ENCODE results near the gene ZNF548.
A peak's percentile ranks its signal among the peaks of the same experiment; 100 is the strongest.

ZNF548 gene

DNA sequence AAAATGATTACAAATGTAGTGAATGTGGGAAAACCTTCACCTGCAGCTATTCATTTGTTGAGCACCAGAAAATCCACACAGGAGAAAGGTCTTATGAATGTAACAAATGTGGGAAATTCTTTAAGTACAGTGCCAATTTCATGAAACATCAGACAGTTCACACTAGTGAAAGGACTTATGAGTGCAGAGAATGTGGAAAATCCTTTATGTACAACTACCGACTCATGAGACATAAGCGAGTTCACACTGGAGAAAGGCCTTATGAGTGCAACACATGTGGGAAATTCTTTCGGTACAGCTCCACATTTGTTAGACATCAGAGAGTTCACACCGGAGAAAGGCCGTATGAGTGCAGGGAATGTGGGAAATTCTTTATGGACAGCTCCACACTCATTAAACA is 9.2 kb downstream of the ZNF548 start:
- DNase-seq (ENCODE audit: low spot score), result no peak

- DNase-seq (ENCODE audit: low spot score), result no peak
Observed at GRCh38 chr19:57403737-57404563, 14.3 kb downstream of the ZNF548 start.

GRCh38 chr19:57406516-57407123 is 17.0 kb downstream of the ZNF548 start:
- DNase-seq (ENCODE audit: low spot score), result peak; percentile 44

- peak; percentile 97 for DNase-seq (ENCODE audit: low spot score)
Observed at GRCh38 chr19:57410877-57411671, 21.4 kb downstream of the ZNF548 start, which contains the start of gene ZNF17. TSS of gene ZNF17 (plus strand) at chr19:57411161. CDS start at chr19:57413616, 2,455 bp downstream.

DNA sequence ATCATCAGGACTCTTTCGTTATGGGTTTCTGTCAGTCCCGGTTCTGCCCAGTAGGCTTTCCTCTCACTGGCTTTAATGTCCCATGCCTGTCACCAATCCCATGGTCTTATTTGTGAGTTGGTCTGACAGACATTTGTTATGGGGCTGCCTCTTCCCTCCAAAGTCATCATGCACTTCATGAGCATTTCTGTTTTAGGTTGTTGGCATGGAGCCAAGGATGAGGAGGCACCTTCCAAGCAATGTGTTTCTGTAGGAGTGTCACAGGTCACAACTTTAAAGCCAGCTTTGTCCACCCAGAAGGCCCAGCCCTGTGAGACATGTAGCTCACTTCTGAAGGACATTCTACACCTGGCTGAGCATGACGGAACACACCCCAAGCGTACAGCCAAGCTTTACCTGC is 29.8 kb downstream of the ZNF548 start:
- DNase-seq (ENCODE audit: low spot score), result no peak

DNA sequence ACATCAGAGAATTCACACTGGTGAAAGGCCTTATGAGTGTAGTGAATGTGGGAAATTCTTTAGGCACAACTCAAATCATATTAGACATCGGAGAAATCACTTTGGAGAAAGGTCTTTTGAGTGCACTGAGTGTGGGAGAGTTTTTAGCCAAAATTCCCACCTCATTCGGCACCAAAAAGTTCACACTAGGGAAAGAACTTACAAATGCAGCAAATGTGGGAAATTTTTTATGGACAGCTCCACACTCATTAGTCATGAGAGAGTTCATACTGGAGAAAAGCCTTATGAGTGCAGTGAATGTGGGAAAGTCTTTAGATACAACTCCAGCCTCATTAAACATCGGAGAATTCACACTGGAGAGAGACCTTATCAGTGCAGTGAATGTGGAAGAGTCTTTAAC is 31.4 kb downstream of the ZNF548 start:
- no peak for DNase-seq (ENCODE audit: low spot score)

- DNase-seq (ENCODE audit: low spot score), result no peak
Observed at GRCh38 chr19:57434386-57435061, 44.9 kb downstream of the ZNF548 start.

- DNase-seq (ENCODE audit: low spot score), result peak; percentile 99
Observed at GRCh38 chr19:57435062-57435978, 45.7 kb downstream of the ZNF548 start, which contains the start of gene ZNF749. TSS of gene ZNF749 (plus strand) at chr19:57435325. CDS start at chr19:57435579, 254 bp downstream.

- DNase-seq (ENCODE audit: low spot score), result no peak
Observed at GRCh38 chr19:57436417-57436816, 46.8 kb downstream of the ZNF548 start.

DNA sequence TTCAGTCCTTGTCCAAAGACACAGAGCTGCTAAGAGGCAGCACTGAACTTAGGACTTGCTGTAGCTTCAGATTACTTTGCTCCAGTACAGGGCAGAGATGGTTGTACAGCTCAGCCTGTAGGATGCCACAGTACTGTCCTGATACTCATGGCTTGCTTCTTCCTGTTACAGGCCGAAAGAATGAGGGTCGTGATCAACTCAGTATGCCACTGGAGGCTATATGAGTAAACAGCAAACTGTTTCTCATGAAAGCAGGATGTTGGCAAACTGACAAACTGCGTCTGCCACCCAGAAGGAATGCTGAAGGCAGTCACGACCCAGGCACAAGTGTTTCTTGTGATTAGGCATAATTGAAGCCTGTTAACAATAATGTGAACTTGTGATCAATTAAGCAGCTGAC is 48.3 kb downstream of the ZNF548 start:
- no peak for DNase-seq (ENCODE audit: low spot score)

DNA sequence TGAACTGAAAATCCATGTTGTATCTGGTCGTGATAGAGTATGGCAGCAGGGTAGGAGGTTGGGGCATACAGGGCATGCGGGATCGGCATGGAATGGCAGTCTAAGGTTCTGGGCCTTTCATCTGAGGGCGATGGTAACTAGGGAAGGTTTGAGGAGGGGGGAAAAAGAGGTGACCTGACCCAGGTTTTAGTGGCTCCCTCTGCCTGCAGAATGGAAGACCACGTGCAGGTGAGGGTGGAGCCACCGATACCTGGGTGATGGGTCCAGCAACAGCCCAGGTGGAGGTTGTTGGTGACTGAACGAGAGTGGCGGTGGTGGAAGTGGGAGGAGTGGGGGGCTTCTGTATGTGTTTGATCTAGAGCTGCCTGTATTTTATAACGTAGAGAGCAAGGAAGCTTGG is 49.3 kb downstream of the ZNF548 start:
- DNase-seq (ENCODE audit: low spot score), result no peak

GRCh38 chr19:57441979-57442752 is 52.5 kb downstream of the ZNF548 start:
- no peak for DNase-seq (ENCODE audit: low spot score)

DNA sequence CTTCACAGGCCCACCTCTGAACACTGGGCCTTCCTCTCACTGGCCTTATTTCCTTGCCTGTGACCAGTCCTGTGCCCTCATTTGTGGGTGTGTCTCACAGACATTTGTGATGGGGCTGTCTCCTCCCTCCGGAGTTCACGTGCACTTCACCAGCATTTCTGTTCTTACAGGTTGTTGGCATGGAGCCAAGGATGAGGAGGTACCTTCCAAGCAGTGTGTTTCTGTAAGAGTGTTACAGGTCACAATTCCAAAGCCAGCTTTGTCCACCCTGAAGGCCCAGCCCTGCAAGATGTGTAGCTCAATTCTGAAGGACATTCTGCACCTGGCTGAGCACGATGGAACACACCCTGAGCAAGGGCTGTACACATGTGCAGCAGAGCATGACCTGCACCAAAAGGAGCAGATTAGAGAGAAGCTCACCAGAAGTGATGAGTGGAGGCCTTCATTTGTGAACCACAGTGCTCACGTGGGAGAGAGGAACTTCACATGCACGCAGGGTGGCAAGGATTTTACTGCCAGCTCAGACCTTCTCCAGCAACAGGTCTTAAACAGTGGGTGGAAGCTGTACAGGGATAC is 53.6 kb downstream of the ZNF548 start:
- DNase-seq (ENCODE audit: low spot score), result peak; percentile 3

GRCh38 chr19:57452307-57452706 is 62.7 kb downstream of the ZNF548 start:
- DNase-seq (ENCODE audit: low spot score), result no peak
